Activated CD8-positive, alpha-beta T cell treated with anti-CD3 and anti-CD28 coated beads, Interleukin-2, amount 10 ng/mL, durations not matched to agents 7 days and 5 days (primary cell): ENCODE measurements around the gene TRIM31. TPM values are rescaled to one million over a fixed set of nuclear protein-coding genes. Genes with fewer than 3 reads are reported as not detected.

Experiments used
- ATAC-seq: fragments of 150-1000 bp; cut with Tn5 transposase; one replicate; pipeline ENCODE4 v1.10.0; 2021; ENCODE audit warnings: moderate library complexity
- CTCF ChIA-PET: fragments of 350-600 bp; sonication (Branson Sonifier 250); formaldehyde crosslinking; loops from one replicate; lab custom pipeline; 2021; ENCODE audit warnings: antibody characterized with exemption; lab: Charles Lee
- POLR2A ChIA-PET: fragments of 350-600 bp; sonication (Branson Sonifier 250); formaldehyde crosslinking; loops from one replicate; lab custom pipeline; 2021; ENCODE audit warnings: antibody characterized with exemption; lab: Charles Lee
- DNase-seq: peaks from one replicate; pipeline ENCODE4 v3.0.0-alpha.2; 2020
- H3K27ac Mint-ChIP-seq: one replicate; pipeline ENCODE4 v1.8.0; 2021; ENCODE audit warnings: mild to moderate bottlenecking, mixed read lengths
- H3K27me3 Mint-ChIP-seq: one replicate; pipeline ENCODE4 v1.8.0; 2021; ENCODE audit warnings: low read depth, mixed read lengths
- H3K36me3 Mint-ChIP-seq: one replicate; pipeline ENCODE4 v1.8.0; 2021; ENCODE audit warnings: low read depth, mixed read lengths
- H3K4me1 Mint-ChIP-seq: one replicate; pipeline ENCODE4 v1.8.0; 2021; ENCODE audit warnings: low read depth, mixed read lengths
- H3K4me3 Mint-ChIP-seq: one replicate; pipeline ENCODE4 v1.8.0; 2021; ENCODE audit warnings: mild to moderate bottlenecking, mixed read lengths
- H3K9me3 Mint-ChIP-seq: one replicate; pipeline ENCODE4 v1.8.0; 2022; ENCODE audit warnings: mixed read lengths; ENCODE audit not compliant: insufficient read depth
- total RNA-seq, 2 experiments: library from RNA; stranded (reverse); gene quantifications; one replicate each; pipeline ENCODE4 v1.2.3, GENCODE V29; 2021

Gene TRIM31
- total RNA-seq, 2 experiments from 2014 or later = not detected

DNA sequence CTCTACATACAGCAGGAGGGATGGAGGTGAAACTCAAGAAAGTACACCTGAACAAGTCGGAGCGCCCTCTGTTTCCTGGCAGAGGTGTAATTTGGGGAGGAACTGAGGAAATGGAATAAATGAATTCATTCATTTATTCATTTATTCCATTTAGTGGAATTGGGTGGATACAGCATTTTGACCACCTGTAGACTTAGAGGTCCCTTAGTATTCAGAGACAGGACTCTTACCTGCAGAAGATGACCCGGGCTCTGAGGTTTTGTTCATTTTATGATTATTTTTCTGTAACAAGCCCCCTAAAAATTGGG, 9.1 kb downstream of the TRIM31 start:
- no peak overlapping the region for H3K27ac Mint-ChIP-seq
- ChIA-PET CTCF (interaction anchor here (0.6 to 5.6 kb wide), 35 partner anchors 10 to 347 kb away, joined by 3 to 248 read pairs (median 7); partner anchors contain the start of genes POLR1H, PPP1R11, TRIM26 and TRIM40), POLR2A (interaction anchor here (0.9 to 1.9 kb wide), 4 partner anchors 9 to 110 kb away, joined by 4 to 10 read pairs (median 7); partner anchors contain the start of genes PPP1R11 and TRIM26)
- H3K36me3 Mint-ChIP-seq = no peaks in the 10 kb centered on the region
- peaks cover 33% of the 10 kb centered on the region for H3K4me1 Mint-ChIP-seq
- H3K4me3 Mint-ChIP-seq = peak overlapping the region; percentile 79
- H3K27me3 Mint-ChIP-seq = peaks cover 61% of the 10 kb centered on the region
- no peak for ATAC-seq
- DNase-seq = no peak
- H3K9me3 Mint-ChIP-seq = no peaks in the 10 kb centered on the region

DNA sequence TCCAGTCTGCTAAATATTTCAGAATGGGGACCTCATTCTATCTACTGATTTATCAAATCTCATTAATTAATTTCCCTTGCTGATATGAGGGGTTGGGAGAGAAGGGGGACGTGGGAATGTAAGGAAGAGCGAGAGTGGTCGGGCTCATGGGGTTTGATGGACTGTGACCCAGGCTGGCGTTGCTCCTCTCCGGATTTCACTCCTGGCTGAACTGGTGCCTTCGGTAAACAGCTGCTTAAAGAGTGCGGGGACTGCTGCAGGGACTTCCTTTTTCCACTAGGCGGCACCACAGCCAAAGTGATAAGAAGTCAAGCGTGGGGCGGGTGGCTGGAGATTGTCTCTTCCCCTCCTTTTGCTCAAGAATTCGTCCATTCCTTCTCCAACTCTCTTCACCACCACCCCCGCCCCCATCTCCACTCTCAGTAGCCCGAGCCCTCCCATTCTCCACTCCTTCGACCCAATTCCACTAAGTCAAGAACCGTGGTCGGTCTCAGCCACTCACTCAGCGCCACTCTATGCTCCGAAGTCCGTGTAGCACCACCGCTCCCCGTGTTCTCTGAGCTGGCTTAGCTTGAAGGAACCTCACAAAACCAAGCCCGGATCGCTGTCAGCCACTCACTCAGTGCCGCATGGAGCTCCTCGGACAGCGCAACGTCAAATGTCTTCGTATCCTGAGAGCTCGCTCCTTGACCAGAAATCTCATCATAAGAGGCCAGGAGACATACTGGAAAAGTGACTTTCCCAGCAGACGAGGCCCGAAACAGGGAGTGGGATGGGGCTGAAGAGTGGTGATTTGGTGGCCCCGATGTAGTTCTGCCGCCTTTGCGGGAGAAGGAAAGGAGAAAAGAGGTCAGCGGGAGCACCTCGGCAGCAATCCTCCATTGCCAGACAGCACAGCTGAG, 9.7 kb downstream of the TRIM31 start:
- peaks cover 36% of the 10 kb centered on the region for H3K4me1 Mint-ChIP-seq
- ATAC-seq (peak; percentile 83), DNase-seq (peak; percentile 90)
- no peaks in the 10 kb centered on the region for H3K36me3 Mint-ChIP-seq
- POLR2A ChIA-PET = interaction anchor here (0.6 to 1.9 kb wide), 6 partner anchors 8 to 111 kb away, joined by 3 to 10 read pairs (median 6); partner anchors contain the start of genes POLR1H, PPP1R11 and TRIM26
- H3K4me3 Mint-ChIP-seq = peak overlapping the region; percentile 79
- no peak overlapping the region for H3K27ac Mint-ChIP-seq
- H3K9me3 Mint-ChIP-seq = no peaks in the 10 kb centered on the region
- CTCF ChIA-PET = interaction anchor here (0.6 to 5.6 kb wide), 42 partner anchors 9 to 826 kb away, joined by 3 to 248 read pairs (median 5); partner anchors contain the start of genes POLR1H, PPP1R11, TRIM26 and TRIM40
- peaks cover 62% of the 10 kb centered on the region for H3K27me3 Mint-ChIP-seq

DNA sequence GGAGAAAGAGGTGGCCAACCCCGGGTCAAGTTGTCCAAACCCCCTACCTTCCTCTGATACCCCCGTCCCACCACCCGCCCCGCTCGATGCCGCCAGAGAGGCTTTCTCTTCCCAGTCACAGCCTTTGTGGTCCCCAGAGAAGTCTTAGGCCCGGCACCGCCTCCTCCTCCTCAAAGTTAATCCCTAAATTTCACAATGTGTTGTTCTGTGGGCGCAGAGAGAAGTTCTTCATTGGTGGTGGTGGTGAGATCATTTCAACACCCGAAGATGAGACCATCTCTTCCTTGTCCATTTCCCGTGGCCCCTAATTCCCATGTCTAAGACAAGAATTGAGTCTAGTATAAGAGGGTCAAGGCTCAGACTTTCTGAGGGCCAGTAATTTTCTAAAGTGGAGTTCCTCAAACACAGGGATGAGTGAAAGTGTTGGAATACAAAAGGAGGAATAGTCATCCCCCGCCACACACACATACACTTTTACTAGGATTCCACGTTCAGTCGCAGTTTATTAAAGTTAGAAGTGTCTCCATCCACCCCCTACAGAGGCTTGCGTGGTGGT, 10.4 kb downstream of the TRIM31 start:
- Mint-ChIP-seq H3K27me3 (peaks cover 62% of the 10 kb centered on the region), H3K4me3 (peak overlapping the region; percentile 79), H3K36me3 (no peaks in the 10 kb centered on the region), H3K4me1 (peaks cover 42% of the 10 kb centered on the region), H3K9me3 (no peaks in the 10 kb centered on the region), H3K27ac (no peak overlapping the region)
- CTCF ChIA-PET = interaction anchor here (0.6 to 5.6 kb wide), 35 partner anchors 8 to 826 kb away, joined by 3 to 248 read pairs (median 7); partner anchors contain the start of genes POLR1H, PPP1R11, TRIM26 and TRIM40
- POLR2A ChIA-PET = interaction anchor here (1.4 kb wide), 2 partner anchors 36 to 42 kb away, joined by 5 to 7 read pairs; partner anchors contain the start of genes POLR1H and PPP1R11
- ATAC-seq (peak; percentile 20), DNase-seq (no peak)

DNA sequence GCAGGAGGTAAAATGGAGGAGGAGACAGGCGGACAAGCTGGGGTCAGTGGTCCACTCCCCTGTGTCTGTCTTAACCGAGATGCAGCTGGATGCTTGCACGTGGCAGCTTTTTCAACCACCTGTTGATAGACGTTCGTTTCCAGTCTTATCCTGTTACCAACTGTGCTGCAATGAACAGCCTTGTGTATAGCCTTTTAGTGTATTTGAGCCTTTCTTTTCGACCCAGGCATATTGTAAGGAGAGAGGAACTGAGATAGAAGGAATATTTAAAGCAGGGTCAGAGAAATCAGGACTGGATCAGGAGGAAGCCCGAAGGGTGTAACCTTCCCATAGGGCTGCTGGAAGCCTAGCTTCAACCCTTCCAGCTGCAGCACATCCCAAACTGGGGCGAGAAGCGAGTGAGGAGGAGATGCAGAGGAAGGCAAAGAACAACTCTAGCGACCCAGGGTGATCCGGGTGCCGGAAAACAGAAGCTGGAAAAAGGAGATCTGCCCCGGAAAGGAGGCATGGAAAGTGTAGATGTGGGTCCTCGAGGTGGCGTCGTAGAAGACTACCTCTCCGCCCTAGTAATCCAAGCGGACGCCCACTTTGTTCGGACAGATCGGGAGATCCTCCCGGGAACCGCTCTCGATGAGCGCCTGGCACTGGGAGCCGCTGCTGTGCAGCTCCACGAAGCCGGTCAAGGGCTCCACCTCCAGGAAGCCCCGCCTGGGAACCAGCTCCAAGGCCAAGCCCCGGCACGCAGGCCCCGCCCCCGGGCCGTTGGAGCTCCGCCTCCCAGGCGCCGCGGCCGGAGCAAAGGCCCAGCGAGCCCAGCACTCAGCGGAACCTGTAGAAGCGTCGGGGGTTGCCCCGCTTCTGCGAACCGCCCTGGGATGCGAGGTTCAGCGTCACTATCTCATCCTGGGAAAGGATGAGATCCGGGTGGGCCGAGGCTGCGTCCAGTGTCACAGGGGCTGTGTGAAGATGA, 11.2 kb downstream of the TRIM31 start:
- H3K36me3 Mint-ChIP-seq = no peaks in the 10 kb centered on the region
- peaks cover 45% of the 10 kb centered on the region for H3K4me1 Mint-ChIP-seq
- peaks cover 67% of the 10 kb centered on the region for H3K27me3 Mint-ChIP-seq
- H3K27ac Mint-ChIP-seq = no peak overlapping the region
- POLR2A ChIA-PET = interaction anchor here (0.6 to 1.4 kb wide), 4 partner anchors 31 to 1634 kb away, joined by 3 to 7 read pairs (median 4); partner anchors contain the start of genes POLR1H and PPP1R11
- peak overlapping the region; percentile 61 for H3K4me3 Mint-ChIP-seq
- DNase-seq = peak; percentile 58
- no peaks in the 10 kb centered on the region for H3K9me3 Mint-ChIP-seq
- peak; percentile 62 for ATAC-seq
- CTCF ChIA-PET = interaction anchor here (0.7 to 5.6 kb wide), 12 partner anchors 10 to 253 kb away, joined by 3 to 248 read pairs (median 4); partner anchors contain the start of gene TRIM40

DNA sequence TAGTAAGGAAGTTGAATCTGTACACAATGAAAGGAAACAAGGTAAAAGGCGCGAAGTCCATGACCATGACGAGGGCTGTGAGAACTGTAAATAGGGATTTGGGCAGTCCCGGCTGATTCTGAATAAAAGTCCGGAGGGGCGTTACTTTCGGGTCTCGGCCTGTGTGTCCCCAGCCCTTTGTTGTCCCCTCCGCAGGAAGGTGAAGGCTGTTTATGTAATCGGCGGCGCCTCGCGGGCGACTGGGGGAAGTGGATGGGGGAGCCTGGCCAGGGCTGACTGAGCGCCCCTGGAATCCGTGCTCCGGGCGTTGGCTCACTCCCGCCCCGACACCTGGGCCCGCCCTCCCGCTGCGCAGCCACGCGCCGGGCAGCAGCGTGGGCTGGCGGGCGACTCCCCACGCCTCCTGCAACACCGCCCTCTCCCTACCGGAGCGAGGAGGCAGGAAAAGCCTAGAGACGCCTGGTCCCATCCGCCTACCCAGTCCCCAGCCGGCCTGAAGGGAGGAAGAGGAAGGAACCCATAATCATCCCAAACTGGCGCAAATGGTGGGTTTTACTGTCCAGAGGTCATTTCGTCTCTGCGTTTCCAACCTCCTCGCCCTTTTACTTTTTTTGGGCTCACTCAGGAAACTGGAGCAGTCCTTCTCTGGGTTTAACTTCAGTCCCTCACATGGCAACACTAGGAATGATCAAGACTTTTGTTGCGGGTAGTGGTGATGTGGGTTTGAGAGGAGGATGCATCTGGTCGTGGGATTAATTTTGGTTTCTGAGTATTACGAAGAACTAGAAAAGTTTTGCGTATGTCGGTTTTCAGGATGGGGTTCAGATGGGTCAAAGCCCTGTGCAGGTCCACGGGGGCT, 12.1 kb downstream of the TRIM31 start:
- H3K4me1 Mint-ChIP-seq = peaks cover 45% of the 10 kb centered on the region
- no peak for DNase-seq
- CTCF ChIA-PET = interaction anchor here (1.1 to 5.6 kb wide), 4 partner anchors 30 to 252 kb away, joined by 3 to 248 read pairs (median 4); partner anchors contain the start of gene TRIM40
- ATAC-seq = peak; percentile 14
- POLR2A ChIA-PET = interaction anchor here (0.6 to 1.4 kb wide), 2 partner anchors 35 to 1635 kb away, joined by 3 to 7 read pairs; partner anchors contain the start of gene PPP1R11
- H3K4me3 Mint-ChIP-seq = peak overlapping the region; percentile 61
- no peaks in the 10 kb centered on the region for H3K9me3 Mint-ChIP-seq
- H3K27me3 Mint-ChIP-seq = peaks cover 65% of the 10 kb centered on the region
- H3K27ac Mint-ChIP-seq = no peak overlapping the region
- no peaks in the 10 kb centered on the region for H3K36me3 Mint-ChIP-seq

DNA sequence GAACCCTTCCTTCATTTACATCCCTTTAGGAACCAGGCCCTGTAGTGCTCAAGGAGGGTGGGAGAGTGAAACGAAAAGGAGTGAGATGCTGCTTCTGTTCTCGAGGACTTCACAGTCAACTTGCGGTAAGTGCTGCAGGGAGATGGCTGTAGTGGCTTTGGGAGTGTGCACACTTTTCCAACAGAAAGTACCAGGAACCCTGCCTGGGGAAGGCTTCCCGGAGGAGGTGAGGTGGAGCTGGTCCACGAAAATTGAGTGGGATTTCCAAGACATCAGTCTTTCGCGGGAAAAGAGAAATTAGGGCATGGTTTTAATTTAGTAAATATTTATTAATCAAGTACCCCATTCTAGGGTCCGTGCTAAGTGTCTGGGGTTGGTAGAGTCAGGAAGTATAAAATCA, 12.7 kb downstream of the TRIM31 start:
- DNase-seq (no peak), ATAC-seq (no peak)
- Mint-ChIP-seq H3K27ac (no peak overlapping the region), H3K9me3 (no peaks in the 10 kb centered on the region), H3K36me3 (no peaks in the 10 kb centered on the region), H3K27me3 (peaks cover 70% of the 10 kb centered on the region), H3K4me3 (peak overlapping the region; percentile 38), H3K4me1 (peaks cover 45% of the 10 kb centered on the region)
- CTCF ChIA-PET = no interaction called here
- POLR2A ChIA-PET = no interaction called here

DNA sequence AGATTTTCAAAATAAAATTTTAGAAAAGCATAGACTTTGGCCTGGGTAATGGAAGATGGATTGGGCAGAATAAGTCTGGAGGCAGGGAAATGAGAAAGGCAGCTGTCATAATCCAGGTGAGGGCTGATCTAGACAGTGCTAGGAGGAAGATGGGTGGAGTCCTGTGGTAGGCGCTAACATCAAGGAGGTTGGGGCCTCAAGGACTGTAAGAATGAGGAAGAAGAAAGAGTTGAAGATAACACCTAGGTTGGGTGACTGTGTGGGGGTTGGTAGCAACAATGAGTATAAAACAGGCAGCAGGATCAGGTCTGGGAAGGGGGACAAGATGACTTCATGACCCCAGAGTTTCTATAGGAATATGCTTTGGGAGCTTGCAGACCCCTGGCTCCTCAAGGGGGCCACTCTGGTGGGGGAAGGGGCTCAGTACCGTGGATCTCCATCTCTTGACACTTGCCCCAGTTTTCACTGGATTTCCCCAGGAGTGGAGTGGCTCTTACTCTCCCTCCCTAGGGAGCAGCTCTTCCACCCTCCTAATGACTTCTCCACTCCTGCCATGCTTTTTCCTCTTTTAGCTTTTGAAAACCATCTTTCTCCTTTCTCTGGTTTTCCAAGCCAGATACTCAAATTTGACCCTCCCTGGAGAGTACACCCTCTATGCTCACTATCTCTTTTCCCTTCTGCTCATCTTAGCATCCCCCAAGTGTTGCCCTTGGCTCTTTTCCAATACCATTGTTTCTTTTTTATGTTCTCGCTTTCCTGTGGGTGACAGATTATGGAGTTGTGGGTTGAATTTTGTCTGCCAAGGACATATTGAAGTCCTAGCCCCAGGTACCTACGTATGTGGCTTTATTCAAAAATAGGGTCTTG, 14.8 kb downstream of the TRIM31 start:
- POLR2A ChIA-PET = no interaction called here
- H3K36me3 Mint-ChIP-seq = no peaks in the 10 kb centered on the region
- DNase-seq (no peak), ATAC-seq (no peak)
- peaks cover 39% of the 10 kb centered on the region for H3K4me1 Mint-ChIP-seq
- no peaks in the 10 kb centered on the region for H3K9me3 Mint-ChIP-seq
- CTCF ChIA-PET = interaction anchor here (1.0 kb wide), 1 partner anchor 33 kb away, joined by 4 read pairs; no protein-coding TSS in a partner anchor
- no peak overlapping the region for H3K4me3 Mint-ChIP-seq
- no peak overlapping the region for H3K27ac Mint-ChIP-seq
- H3K27me3 Mint-ChIP-seq = peaks cover 70% of the 10 kb centered on the region

DNA sequence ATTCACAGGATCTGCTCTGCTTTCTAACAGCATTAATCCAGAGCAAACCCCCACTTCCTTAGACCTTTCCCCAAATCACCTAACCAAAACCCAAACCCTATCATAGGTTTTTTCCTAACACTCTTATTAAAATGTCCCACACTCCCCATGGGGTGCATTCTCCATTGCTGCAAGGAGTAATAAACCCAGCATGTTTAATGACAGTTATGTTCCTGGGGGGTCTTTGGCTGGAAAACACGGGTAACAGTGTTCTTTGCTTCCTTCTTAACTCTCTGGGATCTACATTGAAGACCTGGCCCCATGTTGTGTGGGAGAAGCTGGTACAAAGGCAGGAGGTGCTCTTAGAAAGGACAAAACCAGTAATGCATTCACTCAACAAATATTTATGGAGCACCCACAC, 16.1 kb downstream of the TRIM31 start:
- Mint-ChIP-seq H3K27ac (no peak overlapping the region), H3K4me3 (no peak overlapping the region), H3K27me3 (peaks cover 78% of the 10 kb centered on the region), H3K4me1 (peaks cover 30% of the 10 kb centered on the region), H3K9me3 (no peaks in the 10 kb centered on the region), H3K36me3 (no peaks in the 10 kb centered on the region)
- ChIA-PET POLR2A (no interaction called here), CTCF (interaction anchor here (0.6 to 2.4 kb wide), 3 partner anchors 34 to 335 kb away, joined by 3 to 15 read pairs (median 3); no protein-coding TSS in a partner anchor)
- ATAC-seq (no peak), DNase-seq (no peak)

DNA sequence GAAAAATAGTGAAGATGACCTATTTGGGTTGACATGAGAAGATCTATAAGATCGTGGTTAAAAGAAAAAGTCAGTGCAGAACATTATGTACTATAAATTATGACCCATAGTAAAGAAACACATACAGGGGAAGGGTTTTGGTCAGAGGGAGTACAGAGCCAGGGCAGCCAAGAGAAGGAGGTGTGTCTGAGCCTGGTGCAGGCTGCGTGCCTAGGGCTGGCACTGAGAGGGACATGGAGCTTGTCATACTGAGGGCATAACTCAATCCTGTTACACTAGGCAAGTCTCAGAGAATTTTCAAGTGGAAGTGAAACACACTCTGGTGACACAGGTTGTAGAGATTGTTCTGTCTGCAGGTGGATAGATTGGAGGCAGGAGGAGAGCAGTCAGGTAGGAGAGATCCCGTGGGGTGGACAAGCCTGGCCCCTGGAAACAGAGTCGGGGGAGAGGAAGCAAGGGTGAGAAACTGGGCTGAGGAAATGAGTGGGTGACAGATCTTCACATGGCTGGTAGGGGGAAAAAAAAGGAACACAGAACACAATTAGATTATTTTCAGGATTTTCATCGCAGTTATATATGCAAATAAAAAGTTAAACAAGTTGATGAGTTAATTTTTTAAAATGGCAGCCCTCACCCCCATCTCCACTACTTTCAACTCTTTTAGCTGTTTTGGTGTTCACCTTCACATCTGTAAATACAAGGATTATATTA, 18.8 kb downstream of the TRIM31 start:
- no peak overlapping the region for H3K4me3 Mint-ChIP-seq
- DNase-seq (peak; percentile 13), ATAC-seq (no peak)
- H3K27me3 Mint-ChIP-seq = peaks cover 74% of the 10 kb centered on the region
- no peaks in the 10 kb centered on the region for H3K36me3 Mint-ChIP-seq
- CTCF ChIA-PET = interaction anchor here (0.7 to 2.1 kb wide), 4 partner anchors 10 to 37 kb away, joined by 3 to 13 read pairs (median 3); no protein-coding TSS in a partner anchor
- peaks cover 12% of the 10 kb centered on the region for H3K4me1 Mint-ChIP-seq
- no peak overlapping the region for H3K27ac Mint-ChIP-seq
- no peaks in the 10 kb centered on the region for H3K9me3 Mint-ChIP-seq
- POLR2A ChIA-PET = interaction anchor here (0.9 to 2.5 kb wide), 2 partner anchors 10 to 33 kb away, joined by 3 to 8 read pairs; partner anchors contain the start of gene POLR1H
